ENCODE measurements around the gene EHMT2. TPM values are rescaled to one million over a fixed set of nuclear protein-coding genes. Genes with fewer than 3 reads are reported as not detected.
A peak's percentile ranks its signal among the peaks of the same experiment; 100 is the strongest.
"Not testable (repeated sequence)": the region's sequence is repeated elsewhere in the genome, so short reads cannot be mapped to it uniquely, and the experiment has no call there.

Gene EHMT2
- total RNA-seq, 2 experiments from 2014 or later = 33.0 to 37.3 TPM

- Mint-ChIP-seq H3K9me3 (no peaks in the 10 kb centered on the region), H3K4me3 (no peak overlapping the region), H3K27me3 (ENCODE audit: low read depth) (no peaks in the 10 kb centered on the region), H3K4me1 (ENCODE audit: low read depth) (no peaks in the 10 kb centered on the region), H3K36me3 (ENCODE audit: low read depth) (no peaks in the 10 kb centered on the region), H3K27ac (no peak overlapping the region)
- intact Hi-C loops (cut with micrococcal nuclease) = no loop called here
- CTCF ChIA-PET = interaction anchor here (0.8 kb wide), 2 partner anchors 35 to 179 kb away, joined by 3 to 4 read pairs; no protein-coding TSS in a partner anchor
- no peak for DNase-seq
These were observed 23.3 kb downstream of the EHMT2 start for GRCh38 chr6:31874084-31874670.

- H3K27me3 Mint-ChIP-seq (ENCODE audit: low read depth) = no peaks in the 10 kb centered on the region
- no peak overlapping the region for H3K27ac Mint-ChIP-seq
- H3K4me1 Mint-ChIP-seq (ENCODE audit: low read depth) = no peaks in the 10 kb centered on the region
- H3K4me3 Mint-ChIP-seq = no peak overlapping the region
- no peaks in the 10 kb centered on the region for H3K9me3 Mint-ChIP-seq
- DNase-seq = no peak
- intact Hi-C loops (cut with micrococcal nuclease) = no loop called here
- no peaks in the 10 kb centered on the region for H3K36me3 Mint-ChIP-seq (ENCODE audit: low read depth)
- CTCF ChIA-PET = no interaction called here
These were observed 26.3 kb downstream of the EHMT2 start for GRCh38 chr6:31871046-31871659.

GRCh38 chr6:31870385-31870921 is 27.0 kb downstream of the EHMT2 start:
- no peak for DNase-seq
- intact Hi-C loops (cut with micrococcal nuclease) = no loop called here
- H3K27ac Mint-ChIP-seq = no peak overlapping the region
- no peaks in the 10 kb centered on the region for H3K36me3 Mint-ChIP-seq (ENCODE audit: low read depth)
- H3K4me3 Mint-ChIP-seq = no peak overlapping the region
- H3K4me1 Mint-ChIP-seq (ENCODE audit: low read depth) = no peaks in the 10 kb centered on the region
- CTCF ChIA-PET = no interaction called here
- no peaks in the 10 kb centered on the region for H3K27me3 Mint-ChIP-seq (ENCODE audit: low read depth)
- H3K9me3 Mint-ChIP-seq = no peaks in the 10 kb centered on the region

GRCh38 chr6:31869343-31869742 is 28.2 kb downstream of the EHMT2 start:
- CTCF ChIA-PET = no interaction called here
- Mint-ChIP-seq H3K4me1 (ENCODE audit: low read depth) (no peaks in the 10 kb centered on the region), H3K4me3 (no peak overlapping the region), H3K27ac (no peak overlapping the region), H3K9me3 (no peaks in the 10 kb centered on the region), H3K36me3 (ENCODE audit: low read depth) (no peaks in the 10 kb centered on the region), H3K27me3 (ENCODE audit: low read depth) (no peaks in the 10 kb centered on the region)
- intact Hi-C loops (cut with micrococcal nuclease) = no loop called here
- DNase-seq = no peak

GRCh38 chr6:31868658-31868971 is 28.9 kb downstream of the EHMT2 start:
- H3K4me1 Mint-ChIP-seq (ENCODE audit: low read depth); H3K9me3 Mint-ChIP-seq; H3K4me3 Mint-ChIP-seq; H3K27me3 Mint-ChIP-seq (ENCODE audit: low read depth); DNase-seq; H3K36me3 Mint-ChIP-seq (ENCODE audit: low read depth); intact Hi-C loops (cut with micrococcal nuclease); CTCF ChIA-PET; H3K27ac Mint-ChIP-seq: not testable (repeated sequence)

GRCh38 chr6:31865205-31866118 is 32.0 kb downstream of the EHMT2 start:
- no peaks in the 10 kb centered on the region for H3K27me3 Mint-ChIP-seq (ENCODE audit: low read depth)
- no peaks in the 10 kb centered on the region for H3K9me3 Mint-ChIP-seq
- DNase-seq = no peak
- intact Hi-C loops (cut with micrococcal nuclease) = no loop called here
- H3K27ac Mint-ChIP-seq = no peak overlapping the region
- CTCF ChIA-PET = interaction anchor here (1.1 to 2.1 kb wide), 2 partner anchors 10 to 138 kb away, joined by 3 to 4 read pairs; no protein-coding TSS in a partner anchor
- H3K4me1 Mint-ChIP-seq (ENCODE audit: low read depth) = peaks cover 11% of the 10 kb centered on the region
- H3K4me3 Mint-ChIP-seq = no peak overlapping the region
- H3K36me3 Mint-ChIP-seq (ENCODE audit: low read depth) = no peaks in the 10 kb centered on the region

- no peak overlapping the region for H3K4me3 Mint-ChIP-seq
- no peaks in the 10 kb centered on the region for H3K36me3 Mint-ChIP-seq (ENCODE audit: low read depth)
- CTCF ChIA-PET = interaction anchor here (0.6 to 2.5 kb wide), 6 partner anchors 11 to 186 kb away, joined by 3 to 7 read pairs (median 4); partner anchors contain the start of gene EHMT2
- H3K27me3 Mint-ChIP-seq (ENCODE audit: low read depth) = no peaks in the 10 kb centered on the region
- intact Hi-C loops (cut with micrococcal nuclease) = no loop called here
- no peak overlapping the region for H3K27ac Mint-ChIP-seq
- no peaks in the 10 kb centered on the region for H3K9me3 Mint-ChIP-seq
- no peak for DNase-seq
- H3K4me1 Mint-ChIP-seq (ENCODE audit: low read depth) = peaks cover 11% of the 10 kb centered on the region
These were observed 32.7 kb downstream of the EHMT2 start for GRCh38 chr6:31864818-31865204.

- H3K27me3 Mint-ChIP-seq (ENCODE audit: low read depth); DNase-seq; intact Hi-C loops (cut with micrococcal nuclease); H3K9me3 Mint-ChIP-seq; H3K36me3 Mint-ChIP-seq (ENCODE audit: low read depth): not testable (repeated sequence)
- H3K27ac Mint-ChIP-seq = peak overlapping the region; percentile 73
- peaks cover 11% of the 10 kb centered on the region for H3K4me1 Mint-ChIP-seq (ENCODE audit: low read depth)
- peak overlapping the region; percentile 90 for H3K4me3 Mint-ChIP-seq
- CTCF ChIA-PET = interaction anchor here (0.6 to 2.5 kb wide), 8 partner anchors 12 to 318 kb away, joined by 3 to 7 read pairs (median 4); partner anchors contain the start of genes ATP6V1G2 and EHMT2
These were observed 33.4 kb downstream of the EHMT2 start for GRCh38 chr6:31864123-31864562.

GRCh38 chr6:31862344-31863235 is 34.9 kb downstream of the EHMT2 start, which contains the start of gene NEU1:
Gene NEU1, minus strand, starts transcription at chr6:31862821. Its CDS starts 45 bp downstream, at chr6:31862776.
- no peaks in the 10 kb centered on the region for H3K36me3 Mint-ChIP-seq (ENCODE audit: low read depth)
- H3K27me3 Mint-ChIP-seq (ENCODE audit: low read depth) = no peaks in the 10 kb centered on the region
- intact Hi-C loops (cut with micrococcal nuclease) = loop anchor here (1.0 to 2.0 kb wide), 13 partner anchors 28 to 320 kb away; partner anchors contain the start of genes ABHD16A, BAG6, DDX39B and EHMT2
- H3K9me3 Mint-ChIP-seq = no peaks in the 10 kb centered on the region
- H3K27ac Mint-ChIP-seq = peak within 1 kb of the TSS; percentile 73
- H3K4me3 Mint-ChIP-seq = peak within 1 kb of the TSS; percentile 90
- peaks cover 11% of the 10 kb centered on the region for H3K4me1 Mint-ChIP-seq (ENCODE audit: low read depth)
- CTCF ChIA-PET = interaction anchor here (0.6 to 2.5 kb wide), 5 partner anchors 30 to 198 kb away, joined by 3 to 7 read pairs (median 3); partner anchors contain the start of gene GPANK1
- peak; percentile 100 for DNase-seq

GRCh38 chr6:31861919-31862343 is 35.6 kb downstream of the EHMT2 start:
- CTCF ChIA-PET = no interaction called here
- Mint-ChIP-seq H3K4me3 (peak overlapping the region; percentile 90), H3K9me3 (no peaks in the 10 kb centered on the region), H3K36me3 (ENCODE audit: low read depth) (no peaks in the 10 kb centered on the region), H3K27ac (peak overlapping the region; percentile 73), H3K4me1 (ENCODE audit: low read depth) (peaks cover 11% of the 10 kb centered on the region), H3K27me3 (ENCODE audit: low read depth) (no peaks in the 10 kb centered on the region)
- no peak for DNase-seq
- intact Hi-C loops (cut with micrococcal nuclease) = loop anchor here (2.0 kb wide), 3 partner anchors 35 to 181 kb away; partner anchors contain the start of genes EHMT2, LY6G5C and VARS1

- H3K27ac Mint-ChIP-seq = no peak overlapping the region
- no peaks in the 10 kb centered on the region for H3K9me3 Mint-ChIP-seq
- DNase-seq = no peak
- CTCF ChIA-PET = no interaction called here
- intact Hi-C loops (cut with micrococcal nuclease) = no loop called here
- H3K27me3 Mint-ChIP-seq (ENCODE audit: low read depth) = no peaks in the 10 kb centered on the region
- H3K36me3 Mint-ChIP-seq (ENCODE audit: low read depth) = no peaks in the 10 kb centered on the region
- no peak overlapping the region for H3K4me3 Mint-ChIP-seq
- peaks cover 11% of the 10 kb centered on the region for H3K4me1 Mint-ChIP-seq (ENCODE audit: low read depth)
These were observed 36.3 kb downstream of the EHMT2 start for GRCh38 chr6:31861150-31861549.
